GM19395 (cell line): ENCODE data around the gene SLC1A7.

Source experiments
- ATAC-seq: cut with Tn5 transposase; IDR thresholded peaks from one replicate; pipeline ENCODE4 v1.9.1; 2021; ENCODE audit warnings: mild to moderate bottlenecking, moderate library complexity; ENCODE audit not compliant: unreplicated experiment

Gene SLC1A7

GRCh38 chr1:53162621-53163020, 20.2 kb upstream of the SLC1A7 start:
- ATAC-seq = no peak

- no peak for ATAC-seq
These were observed 18.5 kb upstream of the SLC1A7 start for GRCh38 chr1:53160924-53161378.

- no peak for ATAC-seq
These were observed 16.5 kb upstream of the SLC1A7 start for GRCh38 chr1:53158900-53159299.

GRCh38 chr1:53156783-53157182, 14.3 kb upstream of the SLC1A7 start:
- ATAC-seq = no peak

- ATAC-seq = no peak
These were observed 13.5 kb upstream of the SLC1A7 start for GRCh38 chr1:53155945-53156344.

- ATAC-seq = no peak
These were observed 13.1 kb upstream of the SLC1A7 start for GRCh38 chr1:53155534-53155933.

- ATAC-seq = no peak
These were observed 12.5 kb upstream of the SLC1A7 start for GRCh38 chr1:53154859-53155438.

GRCh38 chr1:53153752-53154151, 11.3 kb upstream of the SLC1A7 start:
- no peak for ATAC-seq

GRCh38 chr1:53148123-53148522, 5.7 kb upstream of the SLC1A7 start:
- no peak for ATAC-seq

GRCh38 chr1:53147174-53147573, 4.7 kb upstream of the SLC1A7 start:
- ATAC-seq = no peak

GRCh38 chr1:53145942-53146708, 3.7 kb upstream of the SLC1A7 start:
- ATAC-seq = no peak

GRCh38 chr1:53145619-53145941, 3.1 kb upstream of the SLC1A7 start:
- no peak for ATAC-seq

GRCh38 chr1:53145051-53145600, 2.7 kb upstream of the SLC1A7 start:
- ATAC-seq = no peak

GRCh38 chr1:53144201-53144600, 1.8 kb upstream of the SLC1A7 start:
- ATAC-seq = no peak

- ATAC-seq = no peak
These were observed 1.1 kb upstream of the SLC1A7 start for GRCh38 chr1:53143527-53143926.

GRCh38 chr1:53141487-53142055, 867 bp downstream of the SLC1A7 start:
- ATAC-seq = no peak

- ATAC-seq = no peak
These were observed 2.0 kb downstream of the SLC1A7 start for GRCh38 chr1:53140451-53140850.

- ATAC-seq = no peak
These were observed 2.5 kb downstream of the SLC1A7 start for GRCh38 chr1:53139951-53140361.

GRCh38 chr1:53138991-53139884, 3.2 kb downstream of the SLC1A7 start:
- no peak for ATAC-seq

GRCh38 chr1:53137729-53138128, 4.7 kb downstream of the SLC1A7 start:
- ATAC-seq = no peak

GRCh38 chr1:53135735-53136114, 6.7 kb downstream of the SLC1A7 start:
- no peak for ATAC-seq
